RPMI8226 (cell line): ENCODE measurements around the gene NR1I2.

Experiments used
- DNase-seq: peaks from one replicate; pipeline ENCODE4 v3.0.0-alpha.2; 2015

Gene NR1I2

DNA sequence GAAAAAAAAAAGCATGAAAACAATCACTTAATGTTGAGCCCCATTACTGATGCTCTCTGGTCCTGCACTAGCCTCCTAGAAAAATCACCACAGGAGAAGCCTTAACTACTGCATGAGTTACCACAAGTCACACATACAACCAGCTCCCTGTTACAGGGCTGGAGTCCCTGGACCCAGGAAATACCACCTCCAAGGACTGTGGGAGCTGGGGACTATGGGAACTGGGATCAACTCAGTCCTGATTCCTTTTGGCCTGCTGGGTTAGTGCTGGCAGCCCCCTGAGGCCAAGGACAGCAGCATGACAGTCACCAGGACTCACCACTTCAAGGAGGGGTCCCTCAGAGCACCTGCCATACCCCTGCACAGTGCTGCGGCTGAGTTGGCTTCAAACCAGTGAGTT is 559 bp downstream of the NR1I2 start:
- no peak for DNase-seq

DNA sequence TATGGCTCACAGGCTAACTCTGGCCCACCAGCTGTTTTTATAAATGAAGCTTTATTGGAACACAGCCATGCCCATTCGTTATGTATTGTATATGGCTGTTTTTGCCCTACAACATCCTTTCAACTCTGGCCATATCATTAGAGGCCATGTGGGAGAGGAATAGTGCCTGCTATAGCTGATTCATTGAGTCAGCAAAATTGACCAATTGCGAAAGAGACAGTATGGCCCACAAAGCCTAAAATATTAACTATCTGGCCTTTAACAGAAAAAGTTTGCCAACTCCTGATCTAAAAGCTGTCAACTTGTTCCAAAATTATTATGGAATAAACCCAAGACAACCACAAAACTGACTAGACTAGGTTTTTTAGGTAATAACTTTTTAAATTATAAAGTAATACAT is 1.4 kb downstream of the NR1I2 start:
- no peak for DNase-seq

DNA sequence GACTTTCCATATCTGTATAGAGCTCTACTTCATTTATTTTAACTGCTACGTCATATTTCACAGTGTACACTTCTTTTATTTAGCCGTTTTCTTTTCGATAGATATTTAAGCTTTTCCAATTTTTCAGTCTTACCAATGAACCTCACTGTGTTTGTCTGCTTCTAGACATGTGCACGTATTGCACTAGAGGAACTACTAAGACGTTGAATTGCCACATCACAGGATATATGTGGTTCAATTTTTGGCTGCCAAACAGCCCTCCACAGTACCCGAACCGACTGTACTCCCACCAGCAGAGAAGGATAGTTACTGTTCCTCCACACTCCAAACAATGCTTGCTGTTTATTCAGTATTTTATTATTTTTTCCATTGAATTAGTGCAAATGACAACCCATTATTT is 2.0 kb downstream of the NR1I2 start:
- no peak for DNase-seq

DNA sequence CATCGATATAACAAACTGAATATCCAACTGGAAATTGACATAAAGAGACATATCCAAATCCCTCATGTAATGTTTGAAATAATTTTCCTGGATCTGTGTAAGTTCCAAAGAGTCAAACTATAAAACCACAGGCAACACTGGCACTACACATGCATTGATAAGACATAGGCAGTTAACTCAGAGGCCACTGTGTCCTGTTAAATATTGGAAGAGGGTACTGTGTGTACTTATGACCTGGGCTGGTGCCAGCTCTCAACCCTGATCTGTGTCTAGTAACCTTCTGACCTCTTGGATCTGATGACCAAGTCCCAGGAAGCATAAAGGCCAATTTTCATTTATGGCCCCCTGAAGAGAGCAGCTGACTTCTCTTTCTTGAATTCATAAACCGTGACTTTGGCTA is 4.5 kb downstream of the NR1I2 start:
- DNase-seq = no peak

DNA sequence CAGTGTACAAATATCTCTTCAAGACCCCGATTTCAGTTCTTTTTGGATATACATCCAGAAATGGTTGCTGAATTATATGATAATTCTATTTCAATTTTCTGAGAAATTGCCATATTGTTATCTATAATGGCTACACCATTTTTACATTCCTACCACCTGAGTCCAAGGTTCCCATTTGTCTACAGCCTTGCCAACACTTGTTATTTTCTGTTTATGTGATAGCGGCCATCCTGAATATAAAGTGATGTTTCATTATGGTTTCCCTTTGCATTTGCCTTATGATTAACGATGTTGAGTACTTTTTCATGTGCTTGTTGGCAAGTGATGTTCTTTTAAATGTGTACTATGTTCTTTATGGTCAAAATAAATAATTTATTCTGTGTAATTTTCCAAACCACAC is 8.5 kb downstream of the NR1I2 start:
- DNase-seq = no peak

DNA sequence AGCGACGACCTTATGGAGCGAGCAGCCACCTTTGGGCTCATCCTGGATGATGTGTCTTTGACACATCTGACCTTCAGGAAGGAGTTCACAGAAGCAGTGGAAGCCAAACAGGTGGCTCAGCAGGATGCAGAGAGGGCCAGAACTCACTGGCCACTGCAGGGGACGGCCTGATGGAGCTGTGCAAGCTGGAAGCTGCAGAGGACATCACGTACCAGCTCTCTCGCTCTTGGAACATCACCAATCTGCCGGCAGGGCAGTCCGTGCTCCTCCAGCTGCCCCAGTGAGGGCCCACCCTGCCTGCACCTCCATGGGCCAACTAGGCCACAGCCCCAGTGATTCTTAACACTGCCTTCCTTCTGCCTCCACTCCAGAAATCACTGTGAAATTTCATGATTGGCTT is 10.4 kb downstream of the NR1I2 start:
- no peak for DNase-seq

DNA sequence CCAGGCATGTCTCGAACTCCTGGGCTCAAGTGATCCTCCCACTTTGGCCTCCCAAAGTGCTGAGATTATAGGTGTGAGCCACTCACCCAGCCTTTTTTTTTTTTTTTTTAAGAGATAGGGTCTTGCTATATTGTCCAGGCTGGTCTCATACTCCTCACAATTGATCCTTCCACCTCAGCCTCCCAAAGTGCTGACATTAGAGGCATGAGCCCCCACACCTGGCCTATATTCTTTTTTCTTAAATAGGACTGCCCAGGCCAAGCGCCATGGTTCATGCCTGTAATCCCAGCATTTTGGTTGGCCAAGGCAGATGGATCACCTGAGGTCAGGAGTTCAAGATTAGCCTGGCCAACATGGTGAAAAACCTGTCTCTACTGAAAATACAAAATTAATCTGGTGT is 12.5 kb downstream of the NR1I2 start:
- no peak for DNase-seq

DNA sequence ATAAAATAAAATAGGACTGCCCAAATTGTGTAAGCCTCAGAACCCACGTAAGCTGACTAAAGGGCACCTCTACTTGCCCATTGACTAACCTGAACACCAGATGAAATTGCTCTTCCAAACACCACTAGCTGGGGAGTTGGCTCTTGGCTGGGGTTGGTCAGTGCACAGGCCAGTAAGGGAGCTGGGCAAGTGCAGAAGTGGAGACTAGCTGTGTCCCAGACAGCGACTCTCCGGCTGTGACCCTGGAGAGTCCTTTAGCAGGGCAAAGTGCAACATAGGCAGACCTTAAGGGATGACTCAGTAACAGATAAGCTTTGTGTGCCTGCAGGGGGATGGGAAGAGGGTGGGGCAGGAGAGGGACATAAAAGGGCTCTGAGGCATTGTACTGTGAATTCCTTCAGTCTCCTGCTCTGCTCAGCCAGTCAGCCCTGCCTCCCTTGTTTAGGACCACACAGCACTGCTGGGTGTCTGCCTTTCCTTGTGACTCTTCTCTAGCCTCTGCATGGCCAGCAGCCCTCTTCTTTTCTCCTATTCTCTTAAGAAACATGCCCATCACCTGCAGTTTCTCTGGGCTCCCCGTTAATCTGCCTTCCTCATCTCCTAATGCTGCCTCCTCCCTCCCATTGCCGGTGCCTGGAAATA is 13.2 kb downstream of the NR1I2 start:
- DNase-seq = no peak

DNA sequence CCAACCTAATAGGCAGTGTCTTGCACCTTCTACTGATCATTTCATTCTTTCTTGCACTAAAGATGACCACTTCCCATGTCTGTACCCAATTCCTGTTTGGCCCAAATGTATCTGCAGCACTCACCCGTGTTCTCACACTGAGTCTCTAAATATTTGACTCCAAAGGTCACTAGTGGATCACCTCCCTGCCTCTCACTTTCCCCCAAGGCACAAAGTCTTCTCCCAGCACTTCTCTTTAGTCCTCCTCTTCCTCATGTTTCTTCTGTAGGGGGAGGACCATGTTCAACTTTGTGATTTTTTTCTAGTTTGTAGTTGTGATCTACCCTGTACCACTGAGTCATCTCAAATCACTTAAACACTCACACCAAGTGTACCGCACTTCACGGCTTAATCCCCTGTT is 13.9 kb downstream of the NR1I2 start:
- no peak for DNase-seq

DNA sequence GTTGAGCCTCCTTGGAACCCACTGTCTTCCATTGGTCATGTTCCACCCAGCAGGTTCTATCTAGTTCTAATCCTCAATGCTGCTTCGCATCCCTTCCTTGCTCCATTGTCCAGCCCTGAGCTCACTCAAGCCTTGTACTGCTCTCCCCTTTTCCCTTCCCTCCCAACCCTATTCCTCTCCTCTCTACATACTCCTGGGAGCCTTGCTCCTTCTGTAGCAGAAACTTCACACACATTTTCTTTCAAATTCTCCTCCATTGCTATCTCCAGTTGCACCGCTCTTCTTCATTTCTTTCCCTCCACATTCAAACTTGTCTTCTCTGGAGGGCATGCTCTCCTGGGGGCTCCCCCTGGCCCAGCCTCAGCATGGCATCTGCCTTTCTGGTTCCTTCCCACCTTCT is 14.5 kb downstream of the NR1I2 start:
- DNase-seq = no peak

DNA sequence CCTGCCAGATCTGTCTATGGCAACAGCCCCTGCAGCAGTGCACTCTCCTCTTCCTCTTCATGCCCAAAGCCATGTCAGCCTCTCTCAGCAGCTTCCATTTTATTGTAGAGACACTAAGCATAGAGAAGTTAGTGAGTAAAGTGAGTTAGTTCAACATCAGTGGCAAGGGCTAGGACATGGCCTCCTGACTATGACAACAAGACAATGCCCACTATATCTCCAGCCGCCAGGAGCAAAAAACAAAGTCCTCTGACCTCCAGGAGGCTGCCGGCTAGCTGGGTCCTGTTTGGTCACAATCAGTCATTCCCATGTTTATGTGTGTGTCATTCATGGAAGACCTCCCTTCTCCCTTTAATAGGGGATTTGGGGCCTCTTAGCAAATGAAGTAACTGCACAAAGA is 14.9 kb downstream of the NR1I2 start:
- no peak for DNase-seq

DNA sequence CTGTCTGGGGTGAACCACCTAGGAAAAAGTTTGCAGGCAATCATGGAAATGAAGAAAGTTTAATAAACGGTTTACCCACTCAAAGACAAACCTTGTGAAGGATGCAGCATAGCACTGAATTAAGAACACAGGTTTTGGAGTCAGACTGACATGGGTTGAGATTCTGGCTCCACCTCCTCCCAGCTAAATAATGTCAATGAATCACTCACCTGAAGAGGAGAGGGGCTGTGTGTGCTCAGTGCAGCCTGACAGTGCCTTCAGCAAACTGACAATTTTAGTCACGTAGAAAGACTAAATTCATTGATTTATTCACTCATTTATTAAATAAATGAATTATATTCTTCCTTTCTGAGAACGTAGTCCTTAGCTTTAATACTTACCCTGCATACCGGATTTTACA is 18.9 kb downstream of the NR1I2 start:
- no peak for DNase-seq

DNA sequence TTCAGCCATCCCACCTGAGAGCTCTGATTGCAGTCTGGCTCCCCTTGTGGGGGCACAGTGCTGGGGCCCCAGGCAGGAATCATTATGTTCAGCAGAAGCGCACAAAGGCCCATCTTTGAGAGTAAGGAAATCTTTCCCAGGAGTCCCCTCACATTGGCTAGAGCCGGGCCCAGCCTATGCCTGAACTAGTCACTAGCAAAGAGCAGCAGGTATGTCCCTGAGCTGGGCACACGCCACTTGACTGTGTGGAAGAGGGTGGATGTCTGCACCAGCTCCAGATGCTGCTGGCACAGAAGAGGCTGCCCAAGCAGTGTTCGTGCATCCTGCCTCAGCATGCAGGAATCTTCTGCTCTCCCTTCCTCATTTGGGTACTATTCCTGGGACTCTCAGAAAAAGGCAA is 26.3 kb downstream of the NR1I2 start:
- no peak for DNase-seq

DNA sequence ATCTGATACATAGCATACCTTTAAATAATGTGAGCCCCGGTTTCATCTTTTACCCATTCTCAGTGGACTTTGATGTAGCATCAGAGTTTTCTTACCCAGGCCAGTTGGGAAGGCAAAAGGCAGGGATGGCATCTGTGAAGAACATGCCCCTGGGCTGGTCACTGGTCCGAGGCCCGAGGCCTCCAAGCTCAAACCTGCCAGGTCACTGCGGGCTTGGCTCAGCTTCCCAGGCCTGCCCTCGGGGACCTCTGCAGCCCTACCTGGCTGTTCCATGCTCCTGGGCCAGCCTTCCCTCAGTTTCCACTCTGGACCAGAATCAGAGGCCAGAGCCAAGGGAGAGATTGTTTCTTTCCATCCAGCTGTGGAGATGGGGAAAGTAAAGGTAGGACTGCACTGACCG is 26.9 kb downstream of the NR1I2 start:
- no peak for DNase-seq

DNA sequence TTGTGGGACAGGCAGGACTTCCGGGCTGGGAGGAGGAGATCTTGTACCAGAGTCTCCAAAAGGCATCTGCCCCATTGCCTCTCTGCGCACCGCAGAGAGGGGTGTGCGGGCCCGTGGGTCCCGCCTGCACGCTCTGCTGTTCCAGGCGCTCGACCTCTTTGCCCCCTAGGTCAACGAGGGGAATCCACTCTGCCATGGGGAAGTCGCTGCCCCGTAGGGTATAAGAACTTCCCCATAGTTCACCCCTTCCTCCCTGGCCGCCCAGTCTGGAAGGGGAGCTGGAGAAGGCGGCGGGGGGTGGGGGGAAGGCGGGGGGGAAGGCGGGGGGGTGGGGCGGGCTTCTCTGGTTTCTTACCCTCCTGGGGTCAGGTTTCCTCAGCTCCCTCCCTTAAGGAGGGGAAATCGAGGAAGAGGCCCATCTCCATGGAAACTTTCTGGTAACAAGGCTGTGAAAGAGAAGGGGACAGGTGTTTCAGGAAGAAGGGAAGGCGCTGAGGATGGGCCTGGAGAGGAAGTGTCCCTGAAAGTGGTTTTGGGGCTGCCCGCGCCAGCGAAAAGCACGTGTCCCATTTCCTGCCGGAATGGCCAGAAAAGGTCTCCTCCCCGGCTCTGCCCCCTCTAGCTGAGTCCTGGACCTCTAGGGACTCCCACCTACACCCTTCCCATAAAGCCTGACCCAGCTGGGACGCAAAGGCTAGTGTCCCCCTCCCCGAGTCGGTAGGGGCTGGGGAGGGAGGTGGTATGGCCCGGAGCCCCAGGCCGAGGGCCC is 27.5 kb downstream of the NR1I2 start:
- no peak for DNase-seq

DNA sequence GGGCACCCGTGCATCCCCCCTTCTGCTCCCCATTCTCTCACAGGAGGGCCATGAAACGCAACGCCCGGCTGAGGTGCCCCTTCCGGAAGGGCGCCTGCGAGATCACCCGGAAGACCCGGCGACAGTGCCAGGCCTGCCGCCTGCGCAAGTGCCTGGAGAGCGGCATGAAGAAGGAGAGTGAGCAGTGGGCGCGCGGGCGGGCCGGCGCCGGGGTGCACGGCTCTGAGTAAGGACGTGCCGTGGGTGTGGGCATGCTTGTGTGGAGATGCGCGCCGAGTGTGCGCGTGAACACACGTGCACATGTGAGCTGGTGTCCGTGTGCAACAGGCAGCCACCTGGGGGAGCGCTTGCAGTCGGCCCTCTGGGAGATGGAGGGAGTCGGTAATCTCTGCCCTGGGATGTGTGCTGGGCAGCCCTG is 28.1 kb downstream of the NR1I2 start:
- peak; percentile 58 for DNase-seq

DNA sequence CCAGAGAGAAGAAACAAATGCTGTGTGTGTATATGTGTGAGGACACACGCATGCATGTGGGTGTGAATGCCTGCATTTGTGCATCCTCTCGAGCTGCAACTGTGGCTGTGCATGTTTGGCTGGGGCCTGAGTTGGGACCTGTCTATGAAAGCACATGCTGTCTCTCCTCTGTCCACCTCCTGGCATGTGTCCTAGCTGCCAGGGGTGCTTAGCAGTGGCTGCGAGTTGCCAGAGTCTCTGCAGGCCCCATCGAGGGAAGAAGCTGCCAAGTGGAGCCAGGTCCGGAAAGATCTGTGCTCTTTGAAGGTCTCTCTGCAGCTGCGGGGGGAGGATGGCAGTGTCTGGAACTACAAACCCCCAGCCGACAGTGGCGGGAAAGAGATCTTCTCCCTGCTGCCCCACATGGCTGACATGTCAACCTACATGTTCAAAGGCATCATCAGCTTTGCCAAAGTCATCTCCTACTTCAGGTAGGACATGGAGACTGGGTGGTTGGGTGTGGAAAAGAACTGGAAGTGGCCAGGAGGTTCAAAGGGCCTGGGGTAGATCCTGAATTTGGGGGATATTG is 30.7 kb downstream of the NR1I2 start:
- DNase-seq = no peak

DNA sequence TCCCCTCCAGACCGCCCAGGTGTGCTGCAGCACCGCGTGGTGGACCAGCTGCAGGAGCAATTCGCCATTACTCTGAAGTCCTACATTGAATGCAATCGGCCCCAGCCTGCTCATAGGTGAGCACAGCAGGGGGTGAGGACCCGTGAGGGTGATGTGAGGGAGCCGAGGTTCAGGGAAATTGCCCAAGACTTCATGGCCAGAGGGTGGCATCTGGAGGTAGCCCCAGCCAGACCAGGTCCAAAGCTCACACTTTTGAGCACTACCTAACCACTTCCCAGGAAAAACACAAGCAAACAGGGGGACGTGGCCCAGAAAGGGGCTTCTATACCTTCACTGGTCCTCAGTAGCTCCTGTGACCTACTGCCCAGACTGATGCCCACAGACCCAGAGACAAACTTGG is 33.8 kb downstream of the NR1I2 start:
- DNase-seq = no peak

DNA sequence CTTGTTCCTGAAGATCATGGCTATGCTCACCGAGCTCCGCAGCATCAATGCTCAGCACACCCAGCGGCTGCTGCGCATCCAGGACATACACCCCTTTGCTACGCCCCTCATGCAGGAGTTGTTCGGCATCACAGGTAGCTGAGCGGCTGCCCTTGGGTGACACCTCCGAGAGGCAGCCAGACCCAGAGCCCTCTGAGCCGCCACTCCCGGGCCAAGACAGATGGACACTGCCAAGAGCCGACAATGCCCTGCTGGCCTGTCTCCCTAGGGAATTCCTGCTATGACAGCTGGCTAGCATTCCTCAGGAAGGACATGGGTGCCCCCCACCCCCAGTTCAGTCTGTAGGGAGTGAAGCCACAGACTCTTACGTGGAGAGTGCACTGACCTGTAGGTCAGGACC is 35.2 kb downstream of the NR1I2 start:
- no peak for DNase-seq

DNA sequence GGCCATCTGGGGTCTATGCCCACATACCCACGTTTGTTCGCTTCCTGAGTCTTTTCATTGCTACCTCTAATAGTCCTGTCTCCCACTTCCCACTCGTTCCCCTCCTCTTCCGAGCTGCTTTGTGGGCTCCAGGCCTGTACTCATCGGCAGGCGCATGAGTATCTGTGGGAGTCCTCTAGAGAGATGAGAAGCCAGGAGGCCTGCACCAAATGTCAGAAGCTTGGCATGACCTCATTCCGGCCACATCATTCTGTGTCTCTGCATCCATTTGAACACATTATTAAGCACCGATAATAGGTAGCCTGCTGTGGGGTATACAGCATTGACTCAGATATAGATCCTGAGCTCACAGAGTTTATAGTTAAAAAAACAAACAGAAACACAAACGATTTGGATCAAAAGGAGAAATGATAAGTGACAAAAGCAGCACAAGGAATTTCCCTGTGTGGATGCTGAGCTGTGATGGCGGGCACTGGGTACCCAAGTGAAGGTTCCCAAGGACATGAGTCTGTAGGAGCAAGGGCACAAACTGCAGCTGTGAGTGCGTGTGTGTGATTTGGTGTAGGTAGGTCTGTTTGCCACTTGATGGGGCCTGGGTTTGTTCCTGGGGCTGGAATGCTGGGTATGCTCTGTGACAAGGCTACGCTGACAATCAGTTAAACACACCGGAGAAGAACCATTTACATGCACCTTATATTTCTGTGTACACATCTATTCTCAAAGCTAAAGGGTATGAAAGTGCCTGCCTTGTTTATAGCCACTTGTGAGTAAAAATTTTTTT is 35.9 kb downstream of the NR1I2 start:
- no peak for DNase-seq

DNA sequence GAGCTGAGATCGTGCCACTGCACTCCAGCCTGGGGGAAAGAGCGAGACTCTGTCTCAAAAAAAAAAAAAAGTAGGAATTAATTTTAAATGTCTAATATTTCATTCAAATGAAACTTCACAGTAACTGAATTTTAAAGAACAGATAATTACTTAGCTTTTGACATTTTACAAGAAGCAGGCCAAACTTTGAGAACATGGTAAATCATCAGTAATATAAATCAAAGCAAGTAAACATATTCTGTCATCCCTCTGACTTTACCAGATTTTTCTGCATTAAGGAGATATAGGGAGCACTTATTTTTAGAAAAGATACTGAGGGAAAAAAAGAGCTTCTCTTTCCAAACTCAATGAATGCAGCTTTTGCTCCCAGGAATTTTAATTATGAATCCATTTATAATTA is 37.0 kb downstream of the NR1I2 start:
- no peak for DNase-seq

DNA sequence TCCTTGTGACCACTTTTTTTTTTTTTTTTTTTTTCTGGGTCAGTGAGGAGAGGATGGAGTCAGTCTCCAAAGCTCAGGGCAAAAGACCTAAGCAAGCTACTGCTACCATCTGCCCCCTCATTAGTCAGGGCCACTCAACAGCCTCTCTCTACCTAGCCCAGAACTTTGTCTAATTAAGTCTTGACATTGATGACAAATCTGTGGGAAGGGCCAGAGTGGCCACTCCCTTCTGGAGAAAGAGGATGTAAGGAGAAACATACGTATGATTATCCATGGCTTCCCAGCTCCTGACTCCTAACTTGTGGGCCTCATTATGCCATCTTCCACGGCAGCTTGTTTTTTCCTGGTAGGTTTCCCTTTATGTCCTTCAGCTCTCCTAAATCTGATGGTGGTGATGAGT is 37.9 kb downstream of the NR1I2 start:
- DNase-seq = no peak

DNA sequence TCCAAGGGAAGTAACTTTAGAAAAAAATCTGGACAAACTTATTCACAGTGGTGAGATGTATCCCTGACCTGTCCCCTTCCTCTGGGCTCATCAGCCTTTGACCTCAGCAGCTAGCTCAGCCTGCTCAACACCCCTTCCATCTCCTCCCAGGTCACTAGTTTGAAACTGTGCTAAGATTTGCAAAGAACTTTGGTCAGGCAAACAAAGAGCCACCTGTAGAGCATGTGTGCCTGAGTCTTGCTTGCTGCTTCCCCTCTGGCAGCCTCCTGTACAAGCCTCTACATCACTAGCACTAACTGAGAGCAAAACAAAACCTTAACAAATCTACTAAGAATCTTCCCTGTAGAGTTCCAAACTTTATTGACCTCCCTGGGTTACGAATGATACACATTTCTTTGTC is 43.9 kb downstream of the NR1I2 start:
- DNase-seq = no peak
